Measurements from ENCODE around the gene LIPF.

The LIPF gene

GRCh38 chr10:88672041-88672440 lies 7.8 kb downstream of the LIPF start:
- no peak overlapping the region for H3K4me3 ChIP-seq (replicated peaks; ENCODE audit: low read depth, low read length)
- peak; percentile 32 for DNase-seq (ENCODE audit: low read depth)
- TF ChIP-seq, protein P1, sequence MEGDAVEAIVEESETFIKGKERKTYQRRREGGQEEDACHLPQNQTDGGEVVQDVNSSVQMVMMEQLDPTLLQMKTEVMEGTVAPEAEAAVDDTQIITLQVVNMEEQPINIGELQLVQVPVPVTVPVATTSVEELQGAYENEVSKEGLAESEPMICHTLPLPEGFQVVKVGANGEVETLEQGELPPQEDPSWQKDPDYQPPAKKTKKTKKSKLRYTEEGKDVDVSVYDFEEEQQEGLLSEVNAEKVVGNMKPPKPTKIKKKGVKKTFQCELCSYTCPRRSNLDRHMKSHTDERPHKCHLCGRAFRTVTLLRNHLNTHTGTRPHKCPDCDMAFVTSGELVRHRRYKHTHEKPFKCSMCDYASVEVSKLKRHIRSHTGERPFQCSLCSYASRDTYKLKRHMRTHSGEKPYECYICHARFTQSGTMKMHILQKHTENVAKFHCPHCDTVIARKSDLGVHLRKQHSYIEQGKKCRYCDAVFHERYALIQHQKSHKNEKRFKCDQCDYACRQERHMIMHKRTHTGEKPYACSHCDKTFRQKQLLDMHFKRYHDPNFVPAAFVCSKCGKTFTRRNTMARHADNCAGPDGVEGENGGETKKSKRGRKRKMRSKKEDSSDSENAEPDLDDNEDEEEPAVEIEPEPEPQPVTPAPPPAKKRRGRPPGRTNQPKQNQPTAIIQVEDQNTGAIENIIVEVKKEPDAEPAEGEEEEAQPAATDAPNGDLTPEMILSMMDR (IDR thresholded peaks at IDR 0.05; ENCODE audit: low read length, missing control alignments): no peak

GRCh38 chr10:88676283-88677060 lies 12.2 kb downstream of the LIPF start:
- H3K4me3 ChIP-seq (replicated peaks; ENCODE audit: low read depth, low read length): no peak overlapping the region
- TF ChIP-seq, protein P1 (IDR thresholded peaks at IDR 0.05; ENCODE audit: low read length, missing control alignments): no peak
- DNase-seq (ENCODE audit: low read depth): no peak

GRCh38 chr10:88680958-88681357 lies 16.7 kb downstream of the LIPF start:
- peak; percentile 42 for DNase-seq (ENCODE audit: low read depth)
- no peak overlapping the region for H3K4me3 ChIP-seq (replicated peaks; ENCODE audit: low read depth, low read length)
- TF ChIP-seq, protein P1 (IDR thresholded peaks at IDR 0.05; ENCODE audit: low read length, missing control alignments): no peak

GRCh38 chr10:88682491-88682890 lies 18.2 kb downstream of the LIPF start:
- TF ChIP-seq, protein P1 (IDR thresholded peaks at IDR 0.05; ENCODE audit: low read length, missing control alignments): no peak
- no peak overlapping the region for H3K4me3 ChIP-seq (replicated peaks; ENCODE audit: low read depth, low read length)
- no peak for DNase-seq (ENCODE audit: low read depth)

DNA sequence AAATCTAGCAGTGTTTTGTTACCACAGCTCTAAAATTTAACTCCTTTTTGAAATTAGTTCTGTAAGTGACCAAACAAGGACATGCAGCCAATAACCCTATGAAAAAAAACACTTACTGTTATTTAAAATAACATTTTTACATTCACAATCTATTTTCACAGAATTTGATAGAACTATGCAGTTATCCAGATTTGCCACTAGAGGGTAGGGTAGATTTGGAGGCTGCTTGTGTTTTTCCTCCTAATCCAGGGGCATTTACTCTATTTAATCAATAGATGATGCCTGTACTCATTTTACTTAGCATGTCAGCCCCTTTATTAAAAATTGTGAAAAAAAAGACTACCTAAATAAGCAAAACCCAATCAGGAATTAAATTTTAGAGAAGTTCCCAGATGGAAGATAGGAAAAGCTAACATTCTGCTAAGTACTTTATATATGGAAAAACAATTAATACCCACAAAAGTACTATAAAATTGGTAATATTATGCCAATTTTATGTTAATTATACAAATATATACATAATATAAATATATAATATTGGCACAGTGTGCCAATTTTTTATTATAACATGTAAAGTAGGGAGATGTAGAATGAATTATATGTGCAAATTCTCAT lies 23.7 kb downstream of the LIPF start:
- TF ChIP-seq, protein P1 (IDR thresholded peaks at IDR 0.05; ENCODE audit: low read length, missing control alignments): peak; percentile 89
- DNase-seq (ENCODE audit: low read depth): peak; percentile 44

DNA sequence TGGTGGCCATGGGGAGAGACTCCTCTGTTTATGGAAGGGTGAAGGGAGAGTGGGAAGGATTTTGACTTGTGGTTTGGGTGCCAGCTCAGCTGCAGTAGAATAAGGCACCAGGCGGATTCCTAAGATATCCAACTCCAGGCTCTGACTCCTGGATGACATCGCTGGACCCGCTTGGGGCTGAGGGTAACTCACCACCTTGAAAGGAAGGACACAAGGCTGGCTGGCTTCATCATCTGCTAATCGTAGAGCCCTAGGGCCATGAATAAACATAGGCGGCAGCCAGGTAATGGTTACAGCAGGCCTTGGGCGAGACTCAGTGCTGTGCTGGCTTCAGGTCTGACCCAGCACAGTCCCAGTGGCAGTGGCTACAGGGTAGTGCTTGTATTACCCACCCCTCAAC lies 25.1 kb downstream of the LIPF start:
- DNase-seq (ENCODE audit: low read depth): no peak
- TF ChIP-seq, protein P1 (IDR thresholded peaks at IDR 0.05; ENCODE audit: low read length, missing control alignments): no peak
- no peak overlapping the region for H3K4me3 ChIP-seq (replicated peaks; ENCODE audit: low read depth, low read length)

More for the DNA sequence above, 23.7 kb downstream of the LIPF start:
- H3K4me3 ChIP-seq (replicated peaks; ENCODE audit: low read depth, low read length): no peak overlapping the region

All from fibroblast of pulmonary artery (primary cell).